Renal cortical epithelial cell (primary cell): ENCODE data around the gene GTF3C5. TPM values are rescaled to one million over a fixed set of nuclear protein-coding genes. Genes with fewer than 3 reads are reported as not detected.
"Not testable (repeated sequence)": the region's sequence is repeated elsewhere in the genome, so short reads cannot be mapped to it uniquely, and the experiment has no call there.

Experiments
- DNase-seq: peaks from one replicate; pipeline ENCODE4 v3.0.0-alpha.2; 2011; ENCODE audit warnings: low read depth
- total RNA-seq: library from RNA; depleted of rRNA; stranded (reverse); fragments of >200 nt; gene quantifications from 2 replicates; pipeline ENCODE4 v1.2.3, GENCODE V29; 2014

GTF3C5 gene
- total RNA-seq, 1 donor from 2014 or later: 28.5 TPM

- not testable (repeated sequence) for DNase-seq
Observed at GRCh38 chr9:133068431-133068830, 37.6 kb downstream of the GTF3C5 start.

- not testable (repeated sequence) for DNase-seq
Observed at GRCh38 chr9:133070500-133070961, 39.7 kb downstream of the GTF3C5 start.

- DNase-seq: not testable (repeated sequence)
Observed at GRCh38 chr9:133070985-133071384, 40.2 kb downstream of the GTF3C5 start.

- DNase-seq: no peak
Observed at GRCh38 chr9:133071484-133072150, 40.8 kb downstream of the GTF3C5 start.

- DNase-seq: not testable (repeated sequence)
Observed at GRCh38 chr9:133072210-133072609, 41.4 kb downstream of the GTF3C5 start.

- DNase-seq: no peak
Observed at GRCh38 chr9:133073086-133074014, 42.6 kb downstream of the GTF3C5 start.

- DNase-seq: no peak
Observed at GRCh38 chr9:133074111-133074651, 43.4 kb downstream of the GTF3C5 start.

GRCh38 chr9:133075925-133076630 is 45.3 kb downstream of the GTF3C5 start:
- peak; percentile 87 for DNase-seq

GRCh38 chr9:133076691-133077090 is 45.9 kb downstream of the GTF3C5 start:
- DNase-seq: no peak

- DNase-seq: no peak
Observed at GRCh38 chr9:133078486-133078885, 47.7 kb downstream of the GTF3C5 start.

- no peak for DNase-seq
Observed at GRCh38 chr9:133080161-133080560, 49.4 kb downstream of the GTF3C5 start.

- not testable (repeated sequence) for DNase-seq
Observed at GRCh38 chr9:133080786-133081779, 50.3 kb downstream of the GTF3C5 start.

GRCh38 chr9:133081957-133082644 is 51.3 kb downstream of the GTF3C5 start:
- not testable (repeated sequence) for DNase-seq

- DNase-seq: not testable (repeated sequence)
Observed at GRCh38 chr9:133083688-133084087, 52.9 kb downstream of the GTF3C5 start.

GRCh38 chr9:133086212-133086860 is 55.5 kb downstream of the GTF3C5 start:
- not testable (repeated sequence) for DNase-seq

GRCh38 chr9:133086894-133087293 is 56.1 kb downstream of the GTF3C5 start:
- DNase-seq: no peak

GRCh38 chr9:133087429-133088145 is 56.8 kb downstream of the GTF3C5 start:
- no peak for DNase-seq

GRCh38 chr9:133088146-133088750 is 57.5 kb downstream of the GTF3C5 start:
- DNase-seq: no peak
